ENCODE data around the gene ALKBH4.
"Not testable (repeated sequence)": the region's sequence is repeated elsewhere in the genome, so short reads cannot be mapped to it uniquely, and the experiment has no call there.

ALKBH4 gene

DNA sequence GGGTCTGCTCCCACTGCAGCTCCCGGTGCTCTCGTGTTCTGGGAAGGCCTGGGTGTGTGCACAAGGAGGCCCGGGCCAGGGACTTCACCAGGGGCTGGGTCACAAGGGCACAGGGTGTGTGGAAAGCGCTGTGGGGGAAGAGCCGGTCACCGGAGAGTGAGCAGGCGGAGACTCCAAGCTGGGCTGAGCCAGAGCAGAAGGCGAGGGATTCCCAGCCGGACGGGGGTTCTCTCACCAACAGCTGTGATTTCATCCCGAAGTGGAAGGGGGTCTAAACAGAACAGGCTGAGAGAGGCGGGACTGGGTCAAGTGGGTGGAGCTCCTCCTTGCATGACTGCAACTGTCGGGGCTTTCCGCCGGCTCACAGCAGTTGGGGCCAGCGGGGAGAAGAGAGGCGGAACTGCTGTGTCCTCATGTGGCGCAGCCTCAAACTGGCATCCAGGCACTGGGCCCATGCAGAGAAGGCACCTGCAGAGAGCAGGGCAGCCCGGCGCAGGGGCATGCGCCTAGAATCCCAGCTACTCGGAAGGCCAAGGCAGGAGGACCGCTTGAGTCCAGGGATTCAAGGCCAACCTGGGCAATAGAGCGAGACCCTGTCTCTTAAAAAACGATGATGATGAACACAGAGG lies 38.9 kb downstream of the ALKBH4 start:
- no peak for FAIRE-seq

GRCh38 chr7:102424787-102425218 lies 39.9 kb downstream of the ALKBH4 start:
- no peak for FAIRE-seq

GRCh38 chr7:102424129-102424551 lies 40.5 kb downstream of the ALKBH4 start:
- FAIRE-seq, result no peak

DNA sequence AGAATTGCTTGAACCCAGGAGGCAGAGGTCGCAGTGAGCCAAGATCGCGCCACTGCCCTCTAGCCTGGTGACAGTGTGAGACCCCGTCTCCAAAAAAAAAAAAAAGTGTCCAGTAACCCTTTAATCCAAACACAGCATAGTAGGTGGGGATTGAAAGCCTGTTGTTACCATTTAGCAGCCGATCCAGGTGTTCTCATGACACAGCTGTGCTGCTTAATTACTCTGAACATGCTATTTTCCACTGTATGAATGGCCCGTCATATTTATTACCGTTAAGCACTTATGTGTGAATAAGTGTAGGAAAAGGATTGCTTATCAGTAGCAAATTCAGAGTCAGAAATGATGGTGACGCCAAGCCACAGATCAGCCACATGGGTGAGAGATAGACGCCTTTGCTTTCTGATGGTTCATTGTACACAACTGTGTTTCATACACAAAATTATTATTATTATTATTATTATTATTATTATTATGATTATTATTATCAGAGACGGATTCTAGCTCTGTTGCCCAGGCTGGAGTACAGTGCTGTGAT lies 42.9 kb downstream of the ALKBH4 start:
- FAIRE-seq, result no peak

DNA sequence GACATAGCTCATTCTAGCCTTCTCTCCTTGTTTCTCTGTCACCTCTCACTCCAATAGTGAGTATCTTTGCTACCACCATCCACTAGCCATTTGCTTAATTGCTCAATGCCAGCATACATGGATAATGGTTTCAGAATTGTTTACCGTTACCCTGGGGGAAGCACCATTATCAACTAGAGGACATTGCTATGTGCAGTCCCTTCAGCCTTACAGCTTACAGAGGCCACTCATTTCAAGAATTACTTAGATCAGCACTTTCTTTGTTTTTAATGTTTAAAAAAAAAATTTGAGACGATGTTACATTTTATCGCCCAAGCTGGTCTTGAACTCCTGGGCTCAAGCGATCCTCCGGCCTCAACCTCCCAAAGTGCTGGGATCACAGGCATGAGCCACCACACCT lies 46.1 kb downstream of the ALKBH4 start:
- no peak for FAIRE-seq

DNA sequence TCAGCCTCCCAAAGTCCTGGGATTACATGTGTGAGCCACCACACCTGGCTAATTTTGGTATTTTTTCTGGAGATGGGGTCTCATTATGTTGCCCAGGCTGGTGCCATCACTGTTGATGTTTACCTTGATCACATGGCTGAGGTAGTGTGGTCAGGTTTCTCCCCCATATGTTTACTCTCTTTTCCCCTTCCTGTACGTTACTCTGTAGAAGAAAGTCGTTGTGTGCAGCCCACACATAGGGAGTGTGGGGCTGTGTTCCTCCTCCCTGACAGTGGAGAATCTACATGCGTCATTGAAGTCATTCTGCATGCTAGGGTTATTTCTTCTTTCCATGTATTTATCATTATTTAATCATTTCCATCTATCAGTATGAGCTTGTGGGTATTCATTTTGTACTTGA lies 47.6 kb downstream of the ALKBH4 start:
- no peak for FAIRE-seq

DNA sequence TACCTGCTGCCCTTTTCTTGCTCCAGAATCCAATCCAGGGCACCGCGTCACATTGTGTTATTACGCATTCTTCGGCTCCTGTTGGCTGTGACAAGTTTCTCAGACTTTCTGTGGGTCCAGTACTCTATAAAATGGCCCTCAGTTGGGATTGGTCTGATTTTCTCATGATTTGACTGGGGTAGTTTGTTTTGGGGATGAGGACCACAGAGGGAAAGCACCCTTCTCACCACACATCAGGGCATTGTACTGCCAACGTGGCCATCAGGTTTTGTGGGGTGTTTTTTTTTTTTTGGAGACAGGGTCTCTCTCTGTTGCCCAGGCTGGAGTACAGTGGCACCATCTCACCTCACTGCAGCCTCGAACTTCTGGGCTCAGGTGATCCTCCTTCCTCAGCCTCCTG lies 48.3 kb downstream of the ALKBH4 start:
- FAIRE-seq, result no peak

DNA sequence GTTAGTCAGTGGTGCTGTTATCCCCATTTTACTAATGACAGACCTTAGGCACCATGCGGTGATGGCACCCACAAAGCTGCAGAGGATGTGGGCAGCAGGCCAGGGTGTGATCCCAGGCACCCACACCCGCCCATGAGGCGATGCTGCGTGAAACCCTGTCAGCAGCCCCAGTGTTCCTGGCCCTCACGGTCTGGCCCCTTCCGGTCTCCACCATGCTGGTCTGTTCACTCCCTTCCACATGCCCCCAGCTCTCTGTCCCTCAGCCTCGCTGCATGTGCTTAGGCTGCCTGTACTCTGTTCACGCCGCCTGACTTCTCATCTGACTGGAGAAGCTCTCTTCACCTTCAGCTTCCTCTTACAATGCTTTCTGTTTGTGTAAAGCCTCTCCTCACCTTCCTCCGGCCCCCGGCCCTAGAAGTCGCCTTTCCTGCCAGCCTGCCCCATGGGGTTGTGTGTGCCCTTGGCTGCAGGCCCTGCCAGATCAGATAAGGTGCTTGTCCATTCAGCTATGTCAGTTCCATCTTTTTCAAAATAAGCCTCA lies 48.9 kb downstream of the ALKBH4 start:
- FAIRE-seq, result no peak

- no peak for FAIRE-seq
Observed at GRCh38 chr7:102413611-102414010, 51.1 kb downstream of the ALKBH4 start.

GRCh38 chr7:102413091-102413490 lies 51.6 kb downstream of the ALKBH4 start:
- no peak for FAIRE-seq

DNA sequence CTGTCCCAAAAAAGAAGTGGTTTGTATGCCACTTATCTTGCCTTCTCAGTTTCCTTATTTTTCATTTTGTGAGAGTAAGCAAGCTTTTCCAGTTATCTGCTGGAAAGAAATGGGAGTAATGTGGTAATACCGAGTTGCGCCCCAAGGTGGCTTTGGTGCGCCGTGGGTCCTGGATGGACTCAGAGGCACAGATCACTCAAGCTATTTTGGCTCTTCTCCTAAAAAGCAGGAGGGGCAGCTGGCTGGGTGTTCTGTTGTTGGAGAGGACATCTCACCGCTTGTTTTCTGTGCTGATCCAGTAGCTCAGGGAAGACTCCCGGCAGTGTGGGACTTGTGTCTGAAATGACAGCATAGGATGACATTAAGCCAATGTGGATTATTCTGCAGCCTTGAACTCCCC lies 52.1 kb downstream of the ALKBH4 start:
- no peak for FAIRE-seq

GRCh38 chr7:102410918-102411317 lies 53.7 kb downstream of the ALKBH4 start:
- no peak for FAIRE-seq

DNA sequence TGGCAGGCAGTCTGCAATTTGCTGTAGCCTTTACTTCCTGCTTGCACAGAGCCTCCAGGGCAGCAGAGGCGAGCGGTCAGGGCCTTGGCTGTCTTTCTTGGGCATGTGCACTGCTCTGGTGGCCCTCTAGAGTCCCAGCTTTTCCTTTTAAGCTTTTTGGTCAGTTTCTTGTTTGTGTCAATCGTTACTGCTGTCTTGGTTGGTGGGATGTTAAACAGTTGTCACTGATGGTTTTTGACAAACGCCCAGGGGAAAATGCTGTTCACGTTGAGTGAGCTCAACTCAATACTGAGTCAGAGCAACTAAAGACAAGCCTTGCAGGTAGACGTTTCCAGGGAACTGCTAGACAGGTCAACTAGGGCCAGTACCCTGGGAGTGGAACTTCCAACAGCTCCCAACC lies 54.5 kb downstream of the ALKBH4 start:
- no peak for FAIRE-seq

DNA sequence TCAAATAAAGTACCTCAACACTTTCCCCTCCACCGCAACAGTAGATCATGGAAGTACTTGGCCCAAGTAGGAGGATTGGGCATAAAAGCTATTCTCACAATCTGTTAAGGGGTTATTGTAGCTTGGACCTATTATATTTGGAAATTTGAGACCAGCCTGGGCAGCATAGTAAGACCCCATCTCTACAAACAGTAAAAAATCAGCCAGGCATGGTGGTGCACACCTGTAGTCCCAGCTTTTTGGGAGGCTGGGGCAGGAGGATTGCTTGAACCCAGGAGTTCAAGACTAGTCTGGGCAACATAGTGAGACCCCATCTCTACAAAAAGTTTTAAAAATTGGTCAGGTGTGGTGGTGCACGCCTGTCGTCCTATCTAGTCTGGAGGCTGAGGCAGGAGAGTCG lies 55.3 kb downstream of the ALKBH4 start:
- FAIRE-seq, result no peak

GRCh38 chr7:102408530-102408929 lies 56.1 kb downstream of the ALKBH4 start:
- not testable (repeated sequence) for FAIRE-seq

- no peak for FAIRE-seq
Observed at GRCh38 chr7:102407910-102408309, 56.8 kb downstream of the ALKBH4 start.
